Measurements from ENCODE around the gene SPSB4. TPM values are rescaled to one million over a fixed set of nuclear protein-coding genes. Genes with fewer than 3 reads are reported as not detected.

Gene SPSB4
- total and polyA plus RNA-seq, 2 of the 8 experiments (the other 6 are each of a cell fraction or from before 2014, with no cell fraction given): 15.1 to 17.2 TPM

Other genes with a start within 250 kb of the SPSB4 start
- gene SLC25A36, start 109.5 kb upstream of the SPSB4 start, total RNA-seq (2021; fragmentation: NEBNext Ultra II Directional; extraction: Animal tissue kit (Norgen Biotek cat#: 25700)): 71.8 and 74.6 TPM in 2 replicates
- 38.1 and 42.9 TPM in 2 replicates for gene SLC25A36, start 109.5 kb upstream of the SPSB4 start, polyA plus RNA-seq (2011; rRNA removed)
- gene PXYLP1, start 180.5 kb downstream of the SPSB4 start, total RNA-seq (2021; fragmentation: NEBNext Ultra II Directional; extraction: Animal tissue kit (Norgen Biotek cat#: 25700)): 17.6 and 19.4 TPM in 2 replicates
- gene PXYLP1, start 180.5 kb downstream of the SPSB4 start, polyA plus RNA-seq (2011; rRNA removed): 16.8 and 20.6 TPM in 2 replicates

All from H1 (cell line).